Spleen (tissue), 11 donors: ENCODE data around the gene NELFCD. TPM values are rescaled to one million over a fixed set of nuclear protein-coding genes. Genes with fewer than 3 reads are reported as not detected.

Source experiments
- DNase-seq: peaks from one replicate; pipeline ENCODE4 v3.0.0-alpha.2; 2020
- H3K27ac ChIP-seq, 8 donors: fragments of 200-600 bp; sonication (generic) in 7 of 8; 1 replicate in 4 of 8; 2 replicates in 4 of 8; pipeline versions ENCODE4 v1.5.0 to v1.8.0; 2016 to 2021; ENCODE audit warnings: inconsistent platforms in 4 of 8, mild to moderate bottlenecking in 4 of 8, moderate library complexity in 1 of 8
- H3K27me3 ChIP-seq, 7 donors: fragments of 200-600 bp; sonication (generic) in 6 of 7; replicated peaks in 1 of 7; 1 replicate in 4 of 7; 2 replicates in 3 of 7; pipeline versions ENCODE4 v1.5.0 to v1.8.0; 2016 to 2021; ENCODE audit warnings: inconsistent platforms in 3 of 7, mild to moderate bottlenecking in 1 of 7
- H3K36me3 ChIP-seq, 6 donors: fragments of 200-600 bp; sonication (generic) in 5 of 6; 1 replicate in 4 of 6; 2 replicates in 2 of 6; pipeline versions ENCODE4 v1.5.0 to v1.8.0; 2016 to 2021; ENCODE audit warnings: inconsistent platforms in 2 of 6
- H3K4me1 ChIP-seq, 6 donors: fragments of 200-600 bp; sonication (generic) in 5 of 6; 1 replicate in 3 of 6; 2 replicates in 3 of 6; pipeline versions ENCODE4 v1.5.0 to v1.8.0; 2016 to 2021; ENCODE audit warnings: inconsistent platforms in 3 of 6
- H3K4me3 ChIP-seq, 8 donors: fragments of 200-600 bp; sonication (generic) in 7 of 8; 1 replicate in 4 of 8; 2 replicates in 4 of 8; pipeline versions ENCODE4 v1.5.0 to v1.8.0; 2016 to 2021; ENCODE audit warnings: inconsistent platforms in 4 of 8, mild to moderate bottlenecking in 4 of 8, moderate library complexity in 2 of 8
- H3K9me3 ChIP-seq, 8 donors: fragments of 200-600 bp; sonication (generic) in 7 of 8; 1 replicate in 4 of 8; 2 replicates in 4 of 8; pipeline versions ENCODE4 v1.5.0 to v1.8.0; 2016 to 2021; ENCODE audit warnings: inconsistent platforms in 4 of 8
- POLR2A ChIP-seq, 3 donors: fragments of 450-650 bp; IDR thresholded peaks; one replicate each; pipeline ENCODE4 v1.5.1; 2017; ENCODE audit warnings: antibody characterized with exemption in 3 of 3, mild to moderate bottlenecking in 1 of 3
- POLR2AphosphoS5 ChIP-seq, 3 donors: sonication (generic); formaldehyde crosslinking; IDR thresholded peaks; one replicate each; pipeline ENCODE4 v1.5.1; 2017; ENCODE audit warnings: antibody characterized with exemption in 3 of 3
- WGBS, 5 donors: extraction: QIAGEN DNeasy Blood & Tissue Kit in 3 of 5; methylation state at CpG; one replicate each; pipeline versions ENCODE4 v1.1.5 to v1.1.7; 2013 to 2018; 5-methylcytosine and 5-hydroxymethylcytosine counted together
- intact Hi-C: fragments of 100-400 bp; cut with DNase I; formaldehyde crosslinking; loops from one replicate; pipeline ENCODE4 v1.15.0; 2023; ENCODE audit warnings: low total_unique reads
- polyA plus RNA-seq, 3 donors: library from polyadenylated mRNA; stranded (reverse); fragments of 200-250 nt; gene quantifications; one replicate each; pipeline ENCODE4 v1.2.1, GENCODE V29; 2013
- total RNA-seq, 7 donors: library from RNA; depleted of rRNA in 3 of 7; stranded (reverse); fragments of >200 nt in 3 of 7; fragmentation: NEBNext Ultra II Directional in 4 of 7; extraction: Animal tissue kit (Norgen Biotek cat#: 25700) in 4 of 7; gene quantifications; one replicate each; pipeline versions ENCODE4 v1.1.0 to v1.2.1, GENCODE V29; 2016 to 2021
- TF ChIP-seq, protein P1 (sequence below), 11 experiments: fragments of 200-600 bp in 7 of 11; fragments of 450-650 bp in 4 of 11; sonication (generic) in 4 of 11; IDR thresholded peaks in 8 of 11; conservative IDR thresholded peaks in 3 of 11; 1 replicate in 7 of 11; 2 replicates in 4 of 11; pipeline versions ENCODE4 v1.4.0 to v1.8.0; 2016 to 2021; ENCODE audit warnings: antibody characterized with exemption in 11 of 11, inconsistent platforms in 4 of 11, mild to moderate bottlenecking in 1 of 11
- donor health status: healthy with polysubstance abuse.
- donor health status: DM: no; HTN: no; CAD: no; lungs with moderate emphysema.
- donor health status: DM: no; HTN: no; CAD: no.
- donor health status: Bipolar disorder and iron deficiency.
- donor health status: healthy.
- donor health status: DM: no; HTN: no; CAD: no.
- donor health status: DM: yes; HTN: yes; CAD: no.

The NELFCD gene
- total and polyA plus RNA-seq, 10 donors, result 38.4 to 78.3 (median 58.6) TPM

DNA sequence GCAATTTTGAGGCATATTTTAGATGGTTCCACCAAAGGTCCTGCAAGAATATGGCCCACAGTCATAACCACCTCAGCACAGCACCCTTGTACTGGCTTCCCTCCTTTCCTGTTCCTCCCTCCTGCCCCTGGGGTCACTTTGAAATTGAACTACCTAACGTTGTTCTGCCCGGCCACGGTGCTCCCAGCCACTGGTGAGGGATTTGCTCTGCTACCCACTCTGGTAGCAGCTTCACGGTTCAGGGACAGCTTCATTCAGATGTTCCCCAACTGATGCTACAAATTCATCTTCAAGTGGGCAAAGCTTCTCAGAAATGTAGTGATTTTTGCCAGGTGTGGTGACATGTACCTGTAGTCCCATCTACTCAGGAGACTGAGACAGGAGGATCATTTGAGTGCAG lies 7.9 kb upstream of the NELFCD start:
- no peak overlapping the region for H3K27ac ChIP-seq
- H3K36me3 ChIP-seq, result no peaks in the 10 kb centered on the region
- peaks cover 0 to 20% (median 0%) of the 10 kb centered on the region in 6 donors for H3K4me1 ChIP-seq
- TF ChIP-seq, protein P1, sequence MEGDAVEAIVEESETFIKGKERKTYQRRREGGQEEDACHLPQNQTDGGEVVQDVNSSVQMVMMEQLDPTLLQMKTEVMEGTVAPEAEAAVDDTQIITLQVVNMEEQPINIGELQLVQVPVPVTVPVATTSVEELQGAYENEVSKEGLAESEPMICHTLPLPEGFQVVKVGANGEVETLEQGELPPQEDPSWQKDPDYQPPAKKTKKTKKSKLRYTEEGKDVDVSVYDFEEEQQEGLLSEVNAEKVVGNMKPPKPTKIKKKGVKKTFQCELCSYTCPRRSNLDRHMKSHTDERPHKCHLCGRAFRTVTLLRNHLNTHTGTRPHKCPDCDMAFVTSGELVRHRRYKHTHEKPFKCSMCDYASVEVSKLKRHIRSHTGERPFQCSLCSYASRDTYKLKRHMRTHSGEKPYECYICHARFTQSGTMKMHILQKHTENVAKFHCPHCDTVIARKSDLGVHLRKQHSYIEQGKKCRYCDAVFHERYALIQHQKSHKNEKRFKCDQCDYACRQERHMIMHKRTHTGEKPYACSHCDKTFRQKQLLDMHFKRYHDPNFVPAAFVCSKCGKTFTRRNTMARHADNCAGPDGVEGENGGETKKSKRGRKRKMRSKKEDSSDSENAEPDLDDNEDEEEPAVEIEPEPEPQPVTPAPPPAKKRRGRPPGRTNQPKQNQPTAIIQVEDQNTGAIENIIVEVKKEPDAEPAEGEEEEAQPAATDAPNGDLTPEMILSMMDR (IDR thresholded peaks at IDR 0.05 in 8 of 11, conservative IDR thresholded peaks at IDR 0.05 in 3 of 11), result no peak
- TF ChIP-seq POLR2AphosphoS5 (IDR thresholded peaks at IDR 0.05), result no peak
- no peak for TF ChIP-seq POLR2A (IDR thresholded peaks at IDR 0.05)
- H3K27me3 ChIP-seq, result no peaks in the 10 kb centered on the region
- WGBS, 5 donors, result 73 to 87% (median 83%) methylated on average over 4 of the region's 4 CpGs
- no peak for DNase-seq
- no peak overlapping the region for H3K4me3 ChIP-seq
- H3K9me3 ChIP-seq, result peaks cover 4 to 38% (median 28%) of the 10 kb centered on the region in 8 donors
- intact Hi-C loops, result loop anchor here (10.0 kb wide), 1 partner anchor 68 kb away; no protein-coding TSS in a partner anchor

DNA sequence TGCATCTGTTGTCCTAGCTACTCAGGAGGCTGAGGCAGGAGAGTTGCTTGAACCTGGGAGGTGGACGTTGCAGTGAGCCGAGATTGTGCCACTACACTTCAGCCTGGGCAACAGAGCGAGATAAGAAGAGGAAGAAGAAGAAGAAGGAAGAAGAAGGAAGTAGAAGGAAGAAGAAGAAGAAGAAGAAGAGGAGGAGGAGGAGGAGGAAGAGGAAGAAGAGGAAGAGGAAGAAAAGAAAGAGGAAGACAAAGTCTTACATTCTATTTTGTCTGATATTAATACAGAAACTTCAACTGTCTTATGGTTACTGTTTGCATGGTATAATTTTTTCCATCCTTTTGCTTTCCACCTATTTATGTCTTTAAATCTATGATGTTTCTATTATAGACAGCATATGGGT lies 7.2 kb upstream of the NELFCD start:
- Histone ChIP-seq H3K27ac (no peak overlapping the region), H3K9me3 (peaks cover 4 to 38% (median 28%) of the 10 kb centered on the region in 8 donors), H3K36me3 (no peaks in the 10 kb centered on the region), H3K4me1 (peaks cover 0 to 23% (median 0%) of the 10 kb centered on the region in 6 donors), H3K4me3 (no peak overlapping the region), H3K27me3 (no peaks in the 10 kb centered on the region)
- 39 to 67% (median 44%) methylated on average over 3 of the region's 3 CpGs for WGBS, 5 donors
- intact Hi-C loops, result loop anchor here (10.0 kb wide), 1 partner anchor 69 kb away; no protein-coding TSS in a partner anchor
- no peak for TF ChIP-seq POLR2AphosphoS5 (IDR thresholded peaks at IDR 0.05)
- TF ChIP-seq POLR2A (IDR thresholded peaks at IDR 0.05), result no peak
- TF ChIP-seq, protein P1 (IDR thresholded peaks at IDR 0.05 in 8 of 11, conservative IDR thresholded peaks at IDR 0.05 in 3 of 11), result no peak
- DNase-seq, result no peak

DNA sequence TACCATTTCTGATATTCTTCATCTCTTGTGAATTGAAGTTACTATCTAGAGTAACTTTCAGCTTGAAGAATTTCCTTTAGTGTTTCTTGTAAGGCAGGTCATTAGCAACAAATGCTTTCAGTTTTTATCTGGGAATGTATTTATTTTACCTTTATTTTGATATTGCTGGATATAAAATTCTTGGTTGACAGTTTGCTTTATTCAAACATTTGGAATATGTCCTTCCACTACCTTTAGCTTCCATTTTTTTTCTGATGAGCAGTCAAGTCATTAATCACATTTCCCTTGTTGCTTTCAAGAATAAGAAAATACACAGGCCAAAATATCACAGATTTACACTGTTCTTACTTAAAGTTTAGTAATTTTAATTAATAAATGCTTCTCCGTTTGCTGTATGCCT lies 5.7 kb upstream of the NELFCD start:
- intact Hi-C loops, result loop anchor here (10.0 kb wide), 1 partner anchor 71 kb away; no protein-coding TSS in a partner anchor
- peaks cover 0 to 16% (median under 1%) of the 10 kb centered on the region in 6 donors for H3K4me1 ChIP-seq
- H3K27me3 ChIP-seq, result no peaks in the 10 kb centered on the region
- H3K27ac ChIP-seq, result no peak overlapping the region
- H3K4me3 ChIP-seq, result no peak overlapping the region
- WGBS, 5 donors, result 88 to 100% (median 94%) methylated on average over 1 of the region's 1 CpG
- peaks cover 4 to 31% (median 21%) of the 10 kb centered on the region in 8 donors for H3K9me3 ChIP-seq
- TF ChIP-seq POLR2A (IDR thresholded peaks at IDR 0.05) (no peak), POLR2AphosphoS5 (IDR thresholded peaks at IDR 0.05) (no peak)
- TF ChIP-seq, protein P1 (IDR thresholded peaks at IDR 0.05 in 8 of 11, conservative IDR thresholded peaks at IDR 0.05 in 3 of 11), result no peak
- no peak for DNase-seq
- no peaks in the 10 kb centered on the region for H3K36me3 ChIP-seq

DNA sequence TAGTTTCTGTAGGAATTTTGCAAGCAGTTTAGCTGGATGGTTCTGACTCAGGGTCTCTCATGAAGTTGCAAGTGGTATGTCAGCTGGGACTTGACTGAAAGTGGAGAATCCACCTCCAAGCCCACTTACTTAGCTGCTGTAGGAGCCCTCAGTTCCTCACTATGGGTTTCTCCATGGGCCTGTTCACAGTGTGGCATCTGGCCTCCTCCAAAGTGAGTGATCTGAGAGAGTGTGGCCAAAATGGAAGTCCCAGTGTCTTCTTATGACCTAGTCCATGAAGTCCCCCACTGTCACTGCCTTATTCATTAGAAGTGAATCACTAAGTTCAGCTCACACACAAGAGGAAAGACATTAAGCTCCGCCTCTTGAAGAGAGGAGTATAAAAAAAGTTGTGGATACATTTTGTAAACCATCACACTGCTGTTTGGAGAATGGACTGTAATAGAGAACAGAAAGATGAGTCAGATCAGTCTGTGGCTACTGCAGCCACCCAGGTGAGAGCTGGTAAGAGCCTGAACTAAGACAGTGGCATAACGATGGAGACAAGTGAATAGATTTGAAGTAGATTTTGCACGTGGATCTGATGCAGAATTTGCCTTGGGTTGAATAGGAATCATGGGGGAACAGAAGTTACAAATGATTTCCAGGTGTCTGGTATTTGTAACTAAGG lies 4.9 kb upstream of the NELFCD start:
- Histone ChIP-seq H3K4me3 (no peak overlapping the region), H3K27ac (no peak overlapping the region), H3K27me3 (no peaks in the 10 kb centered on the region), H3K36me3 (no peaks in the 10 kb centered on the region), H3K9me3 (peaks cover 4 to 31% (median 21%) of the 10 kb centered on the region in 8 donors), H3K4me1 (peaks cover 0 to 20% (median 5%) of the 10 kb centered on the region in 6 donors)
- intact Hi-C loops, result loop anchor here (10.0 kb wide), 1 partner anchor 71 kb away; no protein-coding TSS in a partner anchor
- TF ChIP-seq POLR2AphosphoS5 (IDR thresholded peaks at IDR 0.05) (no peak), POLR2A (IDR thresholded peaks at IDR 0.05) (no peak)
- TF ChIP-seq, protein P1 (IDR thresholded peaks at IDR 0.05 in 8 of 11, conservative IDR thresholded peaks at IDR 0.05 in 3 of 11), result no peak
- WGBS, 5 donors, result 82 to 92% (median 90%) methylated on average over 3 of the region's 3 CpGs
- no peak for DNase-seq
